ENCODE measurements around the gene ORC3.

- TF ChIP-seq EZH2 (IDR thresholded peaks at IDR 0.05; ENCODE audit: insufficient read depth, poor library complexity, severe bottlenecking) = no peak
- no peak for TF ChIP-seq EZH2phosphoT487 (IDR thresholded peaks at IDR 0.05; ENCODE audit: insufficient read depth, low read depth)
Observed at GRCh38 chr6:87572021-87572420, 17.9 kb upstream of the ORC3 start.

Measured in GM23248 (cell line).